HS-5 (cell line): ENCODE data around the gene L1TD1.
"Not testable (repeated sequence)": the region's sequence is repeated elsewhere in the genome, so short reads cannot be mapped to it uniquely, and the experiment has no call there.

Source experiments
- DNase-seq: peaks from one replicate; pipeline ENCODE4 v3.0.0-alpha.2; 2012; ENCODE audit warnings: low read depth

L1TD1 gene

GRCh38 chr1:62194651-62195544, at the start of gene L1TD1:
L1TD1 (plus strand) TSS chr1:62194849; CDS start chr1:62206629, 11,780 bp downstream.
- DNase-seq: no peak

- no peak for DNase-seq
Measured at GRCh38 chr1:62159940-62160348, 34.7 kb upstream of the L1TD1 start.

DNA sequence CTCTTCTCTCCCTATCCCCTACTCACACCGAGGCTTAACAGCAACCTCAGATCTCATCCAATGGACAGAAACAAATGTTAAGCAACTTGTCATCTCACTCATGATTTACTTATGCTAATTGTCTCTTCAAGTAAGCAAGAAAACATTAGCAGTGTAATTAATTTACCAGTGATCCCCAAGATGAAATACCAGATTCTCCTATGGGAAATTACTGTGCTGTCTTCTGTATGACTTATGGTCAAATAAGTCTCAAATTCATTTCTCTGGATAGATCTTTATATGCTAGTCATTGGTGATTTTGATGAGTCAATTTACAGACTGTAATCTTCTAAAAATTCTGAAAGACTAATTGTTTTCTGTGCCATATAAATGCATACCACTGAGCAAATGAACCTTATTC, 32.9 kb upstream of the L1TD1 start:
- DNase-seq: no peak

DNA sequence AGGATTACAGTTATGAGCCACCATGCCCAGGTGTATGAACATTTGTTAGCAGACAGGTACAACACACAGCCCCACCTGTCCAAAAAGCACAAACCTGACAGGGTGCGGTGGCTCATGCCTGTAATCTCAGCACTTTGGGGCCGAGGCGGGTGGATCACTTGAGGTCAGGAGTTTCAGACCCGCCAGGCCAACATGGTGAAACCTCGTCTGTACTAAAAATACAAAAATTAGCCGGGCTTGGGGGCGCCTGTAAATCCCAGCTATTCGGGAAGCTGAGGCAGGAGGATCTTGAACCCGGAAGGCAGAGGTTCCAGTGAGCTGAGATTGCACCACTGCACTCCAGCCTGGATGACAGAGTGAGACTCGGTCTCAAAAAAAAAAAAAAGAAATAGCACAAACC, 24.3 kb upstream of the L1TD1 start:
- DNase-seq: not testable (repeated sequence)

- DNase-seq: peak; percentile 18
Measured at GRCh38 chr1:62175568-62176179, 19.0 kb upstream of the L1TD1 start.

DNA sequence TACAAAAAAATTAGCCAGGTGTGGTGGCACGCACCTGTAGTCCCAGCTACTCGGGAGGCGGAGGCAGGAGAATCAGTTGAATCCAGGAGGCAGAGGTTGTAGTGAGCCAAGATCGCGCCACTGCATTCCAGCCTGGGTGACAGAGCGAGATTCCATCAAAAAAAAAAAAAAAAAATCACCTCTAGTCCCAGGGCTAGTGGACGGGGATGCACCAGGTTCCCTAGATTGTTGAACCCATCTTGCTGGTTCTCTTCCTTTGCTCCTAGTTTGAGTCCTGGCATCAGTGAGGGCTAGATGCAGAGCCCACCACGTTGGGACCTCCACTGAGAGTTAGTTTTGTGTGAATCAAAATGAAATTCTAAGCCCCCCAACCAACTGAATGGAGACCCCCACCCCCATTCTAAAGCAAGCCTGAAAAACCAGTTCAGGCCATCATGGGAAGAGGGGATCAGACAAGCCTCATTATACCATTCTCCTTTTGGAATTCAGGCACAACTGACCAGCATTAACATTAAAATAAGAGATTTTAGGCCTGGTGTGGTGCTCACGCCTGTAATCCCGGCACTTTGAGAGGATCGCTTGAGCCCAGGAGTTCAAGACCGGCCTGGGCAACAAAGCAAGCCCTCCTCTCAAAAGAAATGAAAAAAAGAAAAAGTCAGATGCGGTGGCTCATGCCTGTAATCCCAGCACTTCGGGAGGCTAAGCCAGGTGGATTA, 17.9 kb upstream of the L1TD1 start:
- DNase-seq: no peak

DNA sequence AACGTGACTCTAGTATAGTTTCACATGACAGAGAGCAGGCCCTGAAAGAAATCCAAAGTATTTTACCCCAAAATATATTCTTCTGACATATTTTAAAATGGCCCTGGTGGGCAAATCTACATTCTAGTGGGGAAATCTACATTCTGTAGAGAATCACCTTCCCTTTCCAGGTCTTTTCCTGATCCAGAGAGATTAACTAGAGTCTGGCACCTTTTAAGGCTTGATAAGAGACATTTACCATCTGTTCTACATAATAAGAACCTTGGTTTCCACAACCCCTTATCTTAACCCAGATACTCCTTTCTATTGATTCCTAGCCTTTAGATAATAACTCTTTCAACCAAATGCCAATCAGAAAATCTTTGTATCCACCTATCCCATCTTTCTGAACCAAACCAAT, 17.0 kb upstream of the L1TD1 start:
- DNase-seq: no peak

DNA sequence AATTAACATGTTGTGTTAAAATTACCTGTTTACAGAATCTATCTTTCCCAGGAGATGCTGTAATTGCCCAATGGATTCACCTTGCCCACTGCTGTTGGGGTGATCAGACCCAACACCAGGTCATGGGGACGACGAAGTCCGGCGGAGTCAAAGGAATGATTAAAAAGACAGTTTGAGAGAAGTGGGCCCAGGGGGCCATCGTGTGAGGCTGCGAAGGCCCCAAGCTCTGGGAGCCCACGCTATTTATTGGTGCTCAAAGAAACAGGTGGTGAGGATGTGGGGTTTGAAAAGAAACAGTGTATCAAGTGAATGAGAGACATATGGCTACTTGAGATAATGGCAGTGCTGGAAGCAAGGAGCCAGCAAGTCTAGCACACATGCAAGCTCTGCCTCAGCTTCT, 16.3 kb upstream of the L1TD1 start:
- no peak for DNase-seq

- DNase-seq: not testable (repeated sequence)
Measured at GRCh38 chr1:62180054-62180453, 14.6 kb upstream of the L1TD1 start.

GRCh38 chr1:62180639-62181038, 14.0 kb upstream of the L1TD1 start:
- no peak for DNase-seq

DNA sequence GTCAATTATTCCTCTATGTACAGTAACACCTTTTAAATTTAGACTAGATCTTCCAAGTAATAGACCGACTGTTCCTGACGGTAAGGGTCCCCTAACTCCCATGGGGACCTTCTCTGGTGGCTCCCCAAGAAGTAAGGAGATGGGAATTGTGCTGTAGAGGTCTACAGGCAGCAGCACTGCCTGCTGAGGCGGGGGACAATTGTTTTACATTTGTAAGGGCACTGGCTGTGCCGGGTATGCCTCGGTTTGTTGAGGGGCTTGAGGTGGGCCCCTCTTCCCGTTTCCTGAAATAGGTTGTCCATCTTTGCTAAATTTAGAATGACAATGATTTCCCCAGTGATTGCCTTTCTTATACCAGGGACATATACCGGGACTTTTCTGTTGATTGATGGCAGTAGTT, 13.1 kb upstream of the L1TD1 start:
- no peak for DNase-seq

DNA sequence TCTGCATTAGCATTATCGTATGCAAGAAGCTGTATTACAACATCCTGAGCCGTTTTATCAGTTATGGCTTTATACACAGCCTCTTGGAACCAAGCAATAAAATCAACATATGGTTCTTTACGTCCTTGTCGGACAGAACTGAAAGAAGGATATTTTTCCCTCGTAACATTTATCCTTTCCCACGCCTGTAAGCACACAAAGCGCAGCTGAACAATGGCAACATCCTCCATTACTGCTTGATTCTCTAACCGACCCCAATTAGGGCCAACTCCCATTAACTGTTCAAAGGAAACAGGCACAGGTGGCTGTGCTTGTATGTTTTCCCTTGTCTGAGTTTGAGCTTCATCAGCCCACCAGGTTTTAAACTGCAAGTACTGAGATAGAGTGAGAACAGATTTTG, 12.5 kb upstream of the L1TD1 start:
- not testable (repeated sequence) for DNase-seq

GRCh38 chr1:62183164-62184020, 11.3 kb upstream of the L1TD1 start:
- DNase-seq: not testable (repeated sequence)

GRCh38 chr1:62184336-62184735, 10.3 kb upstream of the L1TD1 start:
- DNase-seq: no peak

DNA sequence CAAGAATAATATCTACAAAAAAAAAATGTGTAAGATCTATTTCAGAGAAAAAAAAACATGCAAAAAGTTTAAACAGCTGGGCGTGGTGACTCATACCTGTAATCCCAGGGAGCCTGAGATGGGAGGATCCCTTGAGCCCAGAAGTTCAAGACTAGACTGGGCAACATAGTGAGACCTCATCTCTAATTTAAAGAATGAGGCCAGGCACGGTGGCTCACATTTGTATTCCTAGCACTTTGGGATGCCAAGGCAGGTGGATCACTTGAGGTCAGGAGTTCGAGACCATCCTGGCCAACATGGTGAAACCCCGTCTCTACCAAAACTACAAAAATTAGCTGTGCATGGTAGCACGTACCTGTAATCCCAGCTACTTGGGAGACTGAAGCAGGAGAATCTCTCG, 9.4 kb upstream of the L1TD1 start:
- DNase-seq: not testable (repeated sequence)

- no peak for DNase-seq
Measured at GRCh38 chr1:62185677-62186076, 9.0 kb upstream of the L1TD1 start.

GRCh38 chr1:62187548-62187947, 7.1 kb upstream of the L1TD1 start:
- no peak for DNase-seq

- DNase-seq: no peak
Measured at GRCh38 chr1:62188111-62188510, 6.5 kb upstream of the L1TD1 start.

DNA sequence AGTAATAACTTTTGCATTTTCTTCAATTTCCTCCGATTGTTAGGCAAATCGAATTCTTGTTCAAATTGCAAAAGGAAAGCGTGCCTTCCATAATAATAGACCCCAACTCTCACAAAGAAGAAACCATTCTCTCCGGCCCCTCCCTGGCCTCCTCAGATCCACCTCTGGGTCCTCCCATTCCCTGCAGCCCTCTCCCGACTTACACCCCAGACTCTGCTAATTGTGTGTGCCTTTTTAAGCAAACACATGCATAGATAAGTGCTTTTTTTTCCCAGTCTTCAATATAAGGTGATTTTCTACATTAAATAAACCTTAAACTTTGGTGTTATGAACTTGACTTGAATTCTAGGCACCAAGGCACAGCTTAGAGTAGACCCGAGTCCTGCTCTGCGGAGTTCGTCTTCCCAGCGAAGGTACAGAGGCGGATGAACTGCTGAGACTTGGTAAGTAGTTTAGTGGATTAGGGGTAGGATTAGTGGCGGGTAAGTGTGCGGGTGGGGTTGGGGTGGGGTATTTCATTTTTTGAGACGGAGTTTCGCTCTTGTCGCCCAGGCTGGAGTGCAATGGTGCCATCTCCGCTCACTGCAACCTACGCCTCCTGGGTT, 1.5 kb downstream of the L1TD1 start:
- DNase-seq: no peak

GRCh38 chr1:62198069-62198780, 3.6 kb downstream of the L1TD1 start:
- no peak for DNase-seq

DNA sequence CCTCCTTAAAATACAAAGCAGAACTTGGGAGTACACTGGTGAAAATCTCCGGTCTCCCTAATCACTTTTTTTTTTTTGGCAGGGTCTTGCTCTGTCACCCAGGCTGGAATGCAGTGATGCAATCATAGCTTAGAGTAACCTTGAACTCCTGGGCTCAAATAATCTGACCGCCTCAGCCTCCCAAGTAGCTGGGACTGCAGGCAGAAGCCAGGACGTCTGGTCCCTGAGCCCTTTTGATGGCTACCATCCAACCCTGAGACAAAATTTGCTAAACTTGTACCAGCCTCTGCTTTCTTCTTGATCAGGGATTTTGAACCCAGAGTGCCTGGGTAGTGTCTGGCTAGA, 4.1 kb downstream of the L1TD1 start:
- DNase-seq: no peak
